Common myeloid progenitor, CD34-positive (primary cell): ENCODE results near the gene ADISSP.

Experiments
- CTCF ChIA-PET: fragments of 350-600 bp; sonication (Branson Sonifier 250); formaldehyde crosslinking; loops from one replicate; lab custom pipeline; 2021; ENCODE audit warnings: antibody characterized with exemption; lab: Charles Lee
- POLR2A ChIA-PET: fragments of 350-600 bp; sonication (Branson Sonifier 250); formaldehyde crosslinking; loops from one replicate; lab custom pipeline; 2021; ENCODE audit warnings: antibody characterized with exemption; lab: Charles Lee
- DNase-seq, 3 donors: peaks; one replicate each; pipeline versions ENCODE4 v3.0.0 to v3.0.0-alpha.2; 2013
- H3K27ac ChIP-seq, 2 experiments: 1 replicate in 1 of 2; 2 replicates in 1 of 2; pipeline ENCODE4 v1.7.0; 2013; ENCODE audit warnings: inconsistent platforms in 2 of 2, low read length in 2 of 2, mild to moderate bottlenecking in 2 of 2, low read depth in 1 of 2, moderate library complexity in 1 of 2; ENCODE audit not compliant: severe bottlenecking in 2 of 2, insufficient read depth in 1 of 2, poor library complexity in 1 of 2
- H3K27me3 ChIP-seq, 5 experiments: replicated peaks in 2 of 5; 1 replicate in 3 of 5; 2 replicates in 2 of 5; pipeline versions ENCODE4 v1.6.1 to v1.7.0; 2013; ENCODE audit warnings: low read length in 4 of 5, mild to moderate bottlenecking in 2 of 5, moderate library complexity in 2 of 5, inconsistent platforms in 1 of 5; ENCODE audit not compliant: insufficient read depth in 5 of 5, control insufficient read depth in 4 of 5
- H3K36me3 ChIP-seq, 4 experiments: 1 replicate in 2 of 4; 2 replicates in 2 of 4; pipeline versions ENCODE4 v1.6.1 to v1.7.0; 2013; ENCODE audit warnings: low read length in 3 of 4, control low read depth in 1 of 4, mild to moderate bottlenecking in 1 of 4; ENCODE audit not compliant: control insufficient read depth in 4 of 4, insufficient read depth in 4 of 4
- H3K4me1 ChIP-seq, 4 experiments: 1 replicate in 3 of 4; 2 replicates in 1 of 4; pipeline versions ENCODE4 v1.6.1 to v1.7.1; 2013; ENCODE audit warnings: low read length in 3 of 4, mild to moderate bottlenecking in 3 of 4, control low read depth in 1 of 4, inconsistent platforms in 1 of 4, moderate library complexity in 1 of 4; ENCODE audit not compliant: control insufficient read depth in 4 of 4, insufficient read depth in 4 of 4; ENCODE audit errors: control extremely low read depth in 1 of 4
- H3K4me3 ChIP-seq, 7 experiments: 1 replicate in 4 of 7; 2 replicates in 3 of 7; pipeline versions ENCODE4 v1.5.1 to v1.7.0; 2013; ENCODE audit warnings: mild to moderate bottlenecking in 7 of 7, low read length in 6 of 7, moderate library complexity in 6 of 7, inconsistent platforms in 2 of 7, low read depth in 2 of 7, control low read depth in 1 of 7; ENCODE audit not compliant: insufficient read depth in 4 of 7, control insufficient read depth in 1 of 7; ENCODE audit errors: extremely low read depth in 1 of 7
- H3K9me3 ChIP-seq, 5 experiments: 1 replicate in 4 of 5; 2 replicates in 1 of 5; pipeline versions ENCODE4 v1.6.1 to v1.7.1; 2013; ENCODE audit warnings: low read length in 4 of 5, mild to moderate bottlenecking in 2 of 5, inconsistent platforms in 1 of 5, low read depth in 1 of 5, moderate library complexity in 1 of 5; ENCODE audit not compliant: control insufficient read depth in 4 of 5, insufficient read depth in 2 of 5; ENCODE audit errors: control extremely low read depth in 1 of 5
- WGBS: methylation state at CpG from one replicate; pipeline ENCODE4 v1.1.5; 2013; ENCODE audit not compliant: insufficient coverage; 5-methylcytosine and 5-hydroxymethylcytosine counted together

ADISSP gene

DNA sequence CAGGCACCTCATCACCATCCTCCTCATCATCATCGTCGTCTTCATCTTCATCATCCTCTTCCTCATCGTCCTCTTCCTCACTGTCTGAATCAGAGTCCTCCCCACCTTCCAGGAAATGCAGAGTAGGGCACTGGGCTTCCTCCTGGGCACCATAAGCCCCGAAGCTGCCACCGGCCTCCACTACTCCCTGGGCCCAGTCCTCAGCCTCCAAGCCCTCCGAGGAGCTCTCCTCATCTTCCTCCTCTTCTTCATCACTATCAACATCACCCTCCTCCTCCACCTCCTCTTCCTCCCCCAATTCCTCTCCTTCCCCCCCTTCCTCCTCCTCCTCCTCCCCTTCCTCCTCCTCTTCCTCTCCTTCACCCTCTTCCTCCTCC, 17.3 kb upstream of the ADISSP start:
- CTCF ChIA-PET = interaction anchor here (1.0 to 9.4 kb wide), 4 partner anchors 16 to 73 kb away, joined by 3 to 127 read pairs (median 4); partner anchors contain the start of gene AP5S1
- POLR2A ChIA-PET = no interaction called here
- peaks cover 7 to 35% (median 28%) of the 10 kb centered on the region in 4 experiments for H3K4me1 ChIP-seq

DNA sequence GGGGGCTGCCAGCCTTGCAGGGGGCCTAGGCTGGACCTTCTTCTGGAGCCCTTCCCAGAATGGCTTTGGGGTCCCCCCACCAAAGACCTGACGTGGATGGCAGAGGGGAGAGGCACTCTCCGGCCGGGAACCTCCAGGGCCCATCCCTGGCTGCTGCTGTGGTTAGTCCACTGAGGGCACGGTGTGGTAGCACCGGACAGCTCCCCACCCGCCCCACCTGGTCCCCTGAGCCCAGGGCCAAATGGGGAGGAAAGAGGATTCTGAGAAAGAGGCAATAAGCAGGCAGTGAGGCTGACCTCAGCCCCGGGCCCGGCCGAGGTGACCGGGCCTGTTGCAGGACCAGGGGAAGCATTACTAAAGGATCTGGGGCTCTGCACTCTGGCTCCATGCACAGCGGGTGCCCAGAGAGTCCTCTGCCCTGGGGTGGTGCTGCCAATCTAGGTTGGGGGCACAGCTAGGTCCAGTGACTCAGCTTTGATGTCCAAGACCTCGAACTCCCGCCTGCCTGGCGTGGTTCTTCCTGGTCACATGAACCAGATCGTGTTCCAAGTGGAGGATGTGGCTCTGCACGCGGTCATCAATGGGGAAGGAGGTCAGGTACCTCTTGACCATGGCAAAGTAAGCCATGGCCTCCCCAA, 16.8 kb upstream of the ADISSP start:
- Histone ChIP-seq H3K36me3 (peaks cover 0 to 11% (median 7%) of the 10 kb centered on the region in 4 experiments), H3K4me3 (no peak overlapping the region), H3K27me3 (peaks cover 0 to 6% (median 5%) of the 10 kb centered on the region in 5 experiments), H3K4me1 (peaks cover 7 to 35% (median 28%) of the 10 kb centered on the region in 4 experiments), H3K9me3 (no peaks in the 10 kb centered on the region), H3K27ac (no peak overlapping the region)
- POLR2A ChIA-PET = no interaction called here
- CTCF ChIA-PET = interaction anchor here (1.0 to 9.4 kb wide), 3 partner anchors 34 to 74 kb away, joined by 3 to 127 read pairs (median 4); partner anchors contain the start of gene AP5S1
- DNase-seq = no peak
- 87% methylated on average over 15 of the region's 17 CpGs for WGBS

More for the DNA sequence above, 17.3 kb upstream of the ADISSP start:
- Histone ChIP-seq H3K4me3 (no peak overlapping the region), H3K36me3 (peaks cover 0 to 11% (median 7%) of the 10 kb centered on the region in 4 experiments), H3K27ac (no peak overlapping the region), H3K27me3 (peaks cover 0 to 2% (median under 1%) of the 10 kb centered on the region in 5 experiments), H3K9me3 (no peaks in the 10 kb centered on the region)
- no peak for DNase-seq
- WGBS = 87% methylated on average over 5 of the region's 6 CpGs

DNA sequence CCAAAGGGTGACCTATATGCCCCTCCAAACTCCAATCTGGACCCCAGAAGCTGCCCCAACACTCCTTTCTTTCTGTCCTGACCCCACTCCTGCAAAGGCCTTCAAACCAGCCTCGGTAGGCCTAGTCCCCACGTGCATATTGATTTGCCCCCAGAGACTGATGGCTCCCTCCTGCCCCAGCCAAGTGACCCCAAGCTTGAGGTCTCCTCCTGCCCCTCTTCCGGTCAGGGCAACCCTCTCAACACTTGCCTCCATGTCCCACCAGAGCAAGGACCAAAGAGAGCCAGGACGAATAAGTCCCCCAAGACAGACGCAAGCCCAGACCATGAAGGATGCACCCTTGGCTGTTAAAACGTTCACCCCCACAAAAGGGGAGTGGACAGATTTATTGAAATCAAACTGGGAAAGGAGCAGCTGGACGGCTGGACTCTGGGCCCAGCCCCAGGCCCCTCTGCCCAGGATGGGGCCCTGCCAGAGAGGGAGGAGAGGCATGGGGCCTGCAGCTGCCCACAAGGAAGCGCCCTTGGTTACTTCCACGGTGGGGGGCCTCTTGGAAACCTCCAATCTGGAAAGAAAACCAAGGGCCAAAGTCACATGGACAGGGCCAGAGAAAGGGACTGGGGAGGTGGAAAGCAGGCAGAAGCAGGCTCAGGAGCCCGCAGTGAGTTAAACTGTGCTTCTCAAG, 16.1 kb upstream of the ADISSP start:
- H3K4me1 ChIP-seq = peaks cover 7 to 35% (median 29%) of the 10 kb centered on the region in 4 experiments

DNA sequence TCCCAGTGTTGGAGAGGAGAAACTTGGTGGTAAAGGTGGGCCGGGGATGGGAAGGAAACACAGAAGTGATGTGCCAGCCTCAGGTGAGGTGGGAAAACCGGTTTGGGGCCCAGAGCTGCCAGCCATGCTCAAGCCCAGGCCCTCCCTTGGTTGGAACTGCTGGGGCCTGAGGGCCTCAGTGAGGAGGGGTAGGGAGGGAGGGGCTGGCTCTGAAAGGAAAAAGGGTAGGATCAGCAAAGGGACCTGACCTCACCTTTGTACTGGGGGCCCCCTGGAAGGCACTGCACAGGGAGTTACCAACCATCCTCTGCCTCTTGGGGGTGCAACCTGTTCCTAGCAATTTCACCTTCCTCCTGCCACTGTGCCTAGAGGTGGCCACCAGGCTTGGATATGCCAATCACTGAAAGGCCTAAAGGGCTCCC, 15.5 kb upstream of the ADISSP start:
- no peak overlapping the region for H3K4me3 ChIP-seq
- no peak for DNase-seq
- no peaks in the 10 kb centered on the region for H3K9me3 ChIP-seq
- H3K27me3 ChIP-seq = peaks cover 0 to 19% (median 13%) of the 10 kb centered on the region in 5 experiments
- POLR2A ChIA-PET = no interaction called here
- WGBS = 100% methylated on average over 2 of the region's 2 CpGs
- peaks cover 7 to 41% (median 34%) of the 10 kb centered on the region in 4 experiments for H3K4me1 ChIP-seq
- CTCF ChIA-PET = interaction anchor here (9.4 kb wide), 1 partner anchor 36 kb away, joined by 127 read pairs; the partner anchor contains the start of gene AP5S1
- peak overlapping the region in 1 of 2 experiments; percentile 25 for H3K27ac ChIP-seq
- peaks cover 0 to 11% (median 7%) of the 10 kb centered on the region in 4 experiments for H3K36me3 ChIP-seq

More for the DNA sequence above, 16.1 kb upstream of the ADISSP start:
- Histone ChIP-seq H3K9me3 (no peaks in the 10 kb centered on the region), H3K36me3 (peaks cover 0 to 11% (median 7%) of the 10 kb centered on the region in 4 experiments), H3K4me3 (no peak overlapping the region), H3K27me3 (peaks cover 0 to 13% (median 9%) of the 10 kb centered on the region in 5 experiments), H3K27ac (peak overlapping the region in 1 of 2 experiments; percentile 25)
- ChIA-PET CTCF (interaction anchor here (1.4 to 9.4 kb wide), 2 partner anchors 35 to 74 kb away, joined by 4 to 127 read pairs; partner anchors contain the start of gene AP5S1), POLR2A (no interaction called here)
- no peak for DNase-seq
- 89% methylated on average over 9 of the region's 10 CpGs for WGBS

DNA sequence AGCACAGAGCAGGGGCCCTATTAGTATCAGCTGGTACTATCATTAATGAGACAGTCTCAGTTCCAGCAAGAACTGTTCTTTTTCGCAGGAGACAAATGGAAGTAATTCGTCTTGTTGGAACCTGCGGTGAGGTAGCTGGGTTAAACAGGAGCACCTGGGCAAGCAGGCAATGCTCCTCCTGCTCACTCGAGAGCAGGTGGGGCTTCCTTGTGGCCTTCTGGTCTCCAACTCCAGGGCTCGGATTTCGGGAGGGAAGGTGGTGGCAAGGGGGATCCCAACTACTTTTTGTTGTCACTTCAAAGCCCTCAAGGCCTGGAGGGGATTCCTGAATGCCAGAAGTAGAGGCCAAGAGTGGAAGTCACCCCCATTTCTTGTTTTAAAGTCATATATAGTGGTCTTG, 15.0 kb upstream of the ADISSP start:
- peaks cover 0 to 23% (median 15%) of the 10 kb centered on the region in 5 experiments for H3K27me3 ChIP-seq
- WGBS = 93% methylated on average over 5 of the region's 6 CpGs
- no peaks in the 10 kb centered on the region for H3K9me3 ChIP-seq
- H3K36me3 ChIP-seq = peaks cover 0 to 11% (median 7%) of the 10 kb centered on the region in 4 experiments
- DNase-seq = no peak
- ChIA-PET POLR2A (no interaction called here), CTCF (no interaction called here)
- no peak overlapping the region for H3K27ac ChIP-seq
- H3K4me1 ChIP-seq = peaks cover 7 to 44% (median 38%) of the 10 kb centered on the region in 4 experiments
- H3K4me3 ChIP-seq = no peak overlapping the region

DNA sequence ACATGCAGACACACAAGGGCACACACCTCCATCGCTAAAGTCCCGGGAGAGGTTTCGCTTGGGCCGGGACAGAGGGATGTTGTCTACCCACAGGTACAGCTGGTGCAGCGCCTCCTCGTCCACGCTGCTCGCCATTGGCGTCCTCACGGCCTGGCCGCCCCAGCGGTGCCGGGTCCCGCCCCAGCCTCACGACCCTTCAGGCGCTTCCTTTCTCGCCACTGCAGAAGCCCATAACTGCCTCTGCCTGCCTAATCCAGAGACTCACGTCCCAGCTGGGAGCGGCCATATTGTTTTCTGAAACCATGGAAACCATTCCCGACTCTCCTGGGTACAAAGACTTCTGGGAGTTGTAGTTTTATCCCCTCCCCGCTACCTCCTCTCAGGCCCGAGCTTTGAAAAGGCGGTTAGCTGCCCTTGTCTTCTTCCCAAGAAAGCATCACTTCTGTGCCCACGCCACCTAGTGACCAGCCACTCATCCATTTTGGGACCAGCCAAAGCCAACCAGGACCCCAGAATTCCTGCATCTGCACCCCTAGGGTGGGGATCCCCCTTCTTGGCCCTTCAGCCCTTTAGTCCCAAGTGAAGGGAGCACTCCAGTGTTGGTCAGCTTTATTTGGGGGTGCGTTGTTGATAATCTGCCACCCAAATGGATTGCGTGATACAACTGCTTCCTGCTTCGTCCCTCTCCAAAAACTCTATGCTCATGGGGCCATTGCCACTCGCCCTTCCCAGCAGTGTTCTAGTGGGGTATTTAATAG, 13.8 kb upstream of the ADISSP start, which contains the start of gene SPEF1:
SPEF1 (minus strand) TSS at position 296 of the 758 bp plus-strand sequence; CDS start at position 135, 161 bp downstream.
- WGBS = 10% methylated on average over 24 of the region's 28 CpGs
- peak; percentile 83 to 89 (median 85) for DNase-seq
- H3K9me3 ChIP-seq = no peaks in the 10 kb centered on the region
- peak within 1 kb of the TSS in 6 of 7 experiments; percentile 31 to 73 (median 60) for H3K4me3 ChIP-seq
- CTCF ChIA-PET = interaction anchor here (0.7 to 1.5 kb wide), 6 partner anchors 9 to 74 kb away, joined by 3 to 5 read pairs (median 4); partner anchors contain the start of gene AP5S1
- H3K36me3 ChIP-seq = peaks cover 0 to 11% (median 7%) of the 10 kb centered on the region in 4 experiments
- peaks cover 0 to 43% (median 37%) of the 10 kb centered on the region in 4 experiments for H3K4me1 ChIP-seq
- H3K27ac ChIP-seq = no peak within 1 kb of the TSS
- POLR2A ChIA-PET = interaction anchor here (1.2 kb wide), 1 partner anchor 37 kb away, joined by 3 read pairs; no protein-coding TSS in a partner anchor
- peaks cover 0 to 34% (median 18%) of the 10 kb centered on the region in 5 experiments for H3K27me3 ChIP-seq
